HepG2 (cell line): Measurements from ENCODE around the gene UGGT1. TPM values are rescaled to one million over a fixed set of nuclear protein-coding genes. Genes with fewer than 3 reads are reported as not detected.

Source experiments
- ATAC-seq: fragments of 200-7000 bp; cut with Tn5 transposase; 3 replicates; pipeline ENCODE4 v1.9.1; 2020; ENCODE audit warnings: mild to moderate bottlenecking, moderate library complexity
- BruUV-seq: library from RNA; stranded (reverse); fragments of 400-500 nt; replicated peaks from 2 replicates; lab custom pipeline; 2021; lab: Mats Ljungman, UMichigan
- CTCF ChIA-PET: fragments of 300-600 bp; formaldehyde crosslinking; extraction: SDS; loops from one replicate; lab custom pipeline; 2021; ENCODE audit warnings: low total read pairs, inconsistent platforms, low intra/inter-chr PET ratio; lab: Yijun Ruan, JAX
- POLR2A ChIA-PET: fragments of 350-600 bp; sonication (Branson Sonifier 250); formaldehyde crosslinking; loops from one replicate; lab custom pipeline; 2020; ENCODE audit warnings: antibody characterized with exemption, inconsistent platforms; lab: Yijun Ruan, JAX
- DNase-seq: peaks from one replicate; pipeline ENCODE4 v3.0.0-alpha.2; 2015; ENCODE audit warnings: low spot score
- FAIRE-seq: peaks from 3 replicates; lab custom pipeline; 2011; peaks lifted over from hg19 to GRCh38; lab: Jason Lieb, UNC
- H2AFZ ChIP-seq: one replicate; pipeline ENCODE4 v1.6.1; 2011; ENCODE audit warnings: low read length, inconsistent platforms
- H3K27ac ChIP-seq: fragments of 300-600 bp; 3 replicates; pipeline ENCODE4 v1.8.0; 2011; ENCODE audit warnings: mixed run types, mild to moderate bottlenecking, mixed read lengths, low read length, inconsistent platforms; ENCODE audit not compliant: insufficient read depth; ENCODE audit errors: extremely low read length
- H3K27me3 ChIP-seq, 2 experiments: fragments of 200-600 bp in 1 of 2; 2 replicates in 1 of 2; 3 replicates in 1 of 2; pipeline versions ENCODE4 v1.6.0 to v1.8.0; 2011; ENCODE audit warnings: low read length in 2 of 2, mild to moderate bottlenecking in 2 of 2, moderate library complexity in 2 of 2, inconsistent platforms in 1 of 2; ENCODE audit not compliant: insufficient read depth in 2 of 2, control insufficient read depth in 1 of 2
- H3K36me3 ChIP-seq, 2 experiments: fragments of 200-600 bp in 1 of 2; replicated peaks in 1 of 2; 2 replicates in 1 of 2; 3 replicates in 1 of 2; pipeline versions ENCODE4 v1.5.1 to v1.8.0; 2011; ENCODE audit warnings: low read length in 2 of 2, inconsistent platforms in 1 of 2; ENCODE audit not compliant: insufficient read depth in 2 of 2, control insufficient read depth in 1 of 2
- H3K4me1 ChIP-seq: 2 replicates; pipeline ENCODE4 v1.5.1; 2012; ENCODE audit warnings: low read length, inconsistent platforms; ENCODE audit not compliant: insufficient read depth
- H3K4me2 ChIP-seq: 2 replicates; pipeline ENCODE4 v1.6.0; 2011; ENCODE audit warnings: low read depth, low read length, inconsistent platforms
- H3K4me3 ChIP-seq, 3 experiments: fragments of 200-600 bp in 1 of 3; sonication (generic), shearing (Covaris generic) in 1 of 3; replicated peaks in 1 of 3; 2 replicates each; pipeline ENCODE4 v1.5.1; 2011 to 2016; ENCODE audit warnings: low read length in 3 of 3, inconsistent platforms in 2 of 3, low read depth in 2 of 3, mild to moderate bottlenecking in 2 of 3, control low read depth in 1 of 3, mixed read lengths in 1 of 3; ENCODE audit not compliant: insufficient read depth in 1 of 3
- H3K79me2 ChIP-seq: one replicate; pipeline ENCODE4 v1.6.1; 2011; ENCODE audit warnings: low read length, inconsistent platforms; ENCODE audit not compliant: insufficient read depth
- H3K9ac ChIP-seq: 2 replicates; pipeline ENCODE4 v1.6.0; 2011; ENCODE audit warnings: mild to moderate bottlenecking, low read depth, low read length, inconsistent platforms; ENCODE audit not compliant: insufficient read depth
- H3K9me3 ChIP-seq: 2 replicates; pipeline ENCODE4 v1.5.1; 2012; ENCODE audit warnings: mild to moderate bottlenecking, low read length
- H4K20me1 ChIP-seq: 2 replicates; pipeline ENCODE4 v1.6.0; 2011; ENCODE audit warnings: inconsistent platforms, mild to moderate bottlenecking, low read length, moderate library complexity; ENCODE audit not compliant: insufficient read depth
- CBX5 ChIP-seq: sonication (generic); formaldehyde crosslinking; IDR thresholded peaks from 2 replicates; pipeline ENCODE4 v1.4.0; 2020; ENCODE audit warnings: missing genetic modification reagents, borderline replicate concordance
- GZF1 ChIP-seq: sonication (generic); formaldehyde crosslinking; IDR thresholded peaks from 2 replicates; pipeline ENCODE4 v1.5.1; 2020; ENCODE audit warnings: mild to moderate bottlenecking, missing genetic modification reagents
- ZBTB20 ChIP-seq: sonication (generic); formaldehyde crosslinking; IDR thresholded peaks from 2 replicates; pipeline ENCODE4 v1.8.1; 2023; ENCODE audit warnings: missing genetic modification reagents, low read depth, mild to moderate bottlenecking, borderline replicate concordance
- ZBTB8A ChIP-seq: sonication (generic); formaldehyde crosslinking; IDR thresholded peaks from 2 replicates; pipeline ENCODE4 v1.4.0; 2020; ENCODE audit warnings: mild to moderate bottlenecking, low read depth, missing genetic modification reagents, borderline replicate concordance
- ZC3H4 ChIP-seq: sonication (generic); formaldehyde crosslinking; IDR thresholded peaks from 2 replicates; pipeline ENCODE4 v1.4.0; 2020; ENCODE audit warnings: missing genetic modification reagents, borderline replicate concordance
- ZNF644 ChIP-seq: IDR thresholded peaks from 2 replicates; pipeline ENCODE4 v1.6.1; 2016; ENCODE audit warnings: low read depth
- WGBS: methylation state at CpG from one replicate; pipeline ENCODE4 v1.1.6; 2017; ENCODE audit warnings: low lambda C conversion rate; 5-methylcytosine and 5-hydroxymethylcytosine counted together
- in situ Hi-C: cut with HindIII; loops from 2 replicates; pipeline ENCODE4 v1.10.0; 2017; ENCODE audit warnings: low pct_unique_long_range_greater_than_20kb; ENCODE audit not compliant: extremely low pct_ligation_motif_present
- intact Hi-C: fragments of 100-400 bp; cut with micrococcal nuclease; formaldehyde crosslinking; loops from one replicate; pipeline ENCODE4 v1.10.0; 2022; ENCODE audit not compliant: unreplicated experiment
- polyA plus RNA-seq, 8 experiments: library from polyadenylated mRNA; depleted of rRNA in 3 of 8; stranded (reverse) in 7 of 8; unstranded in 1 of 8; fragments of >200 nt; fragmentation: Illumina TruSeq in 4 of 8; extraction: Trizol in 4 of 8; gene quantifications; 2 replicates each; pipeline versions ENCODE4 v1.2.1 to v1.2.3, GENCODE V29; 2011 to 2016; ENCODE audit warnings: low read depth in 4 of 8, missing spikeins in 1 of 8, mixed read lengths in 1 of 8; ENCODE audit not compliant: insufficient read depth in 1 of 8
- total RNA-seq, 5 experiments: library from RNA; depleted of rRNA; stranded (reverse); fragments of >200 nt; fragmentation: Illumina TruSeq; extraction: Trizol; gene quantifications; 2 replicates each; pipeline ENCODE4 v1.2.3, GENCODE V29; 2016; ENCODE audit warnings: low read depth in 1 of 5
- TF ChIP-seq, protein P1 (sequence below): sonication (generic); formaldehyde crosslinking; IDR thresholded peaks from 2 replicates; pipeline ENCODE4 v1.5.1; 2020; ENCODE audit warnings: missing genetic modification reagents, mild to moderate bottlenecking, borderline replicate concordance

The UGGT1 gene
- total and polyA plus RNA-seq, 2 of the 13 experiments (the other 11 are each of a cell fraction or from before 2014, with no cell fraction given), result 35.8 to 83.2 TPM

DNA sequence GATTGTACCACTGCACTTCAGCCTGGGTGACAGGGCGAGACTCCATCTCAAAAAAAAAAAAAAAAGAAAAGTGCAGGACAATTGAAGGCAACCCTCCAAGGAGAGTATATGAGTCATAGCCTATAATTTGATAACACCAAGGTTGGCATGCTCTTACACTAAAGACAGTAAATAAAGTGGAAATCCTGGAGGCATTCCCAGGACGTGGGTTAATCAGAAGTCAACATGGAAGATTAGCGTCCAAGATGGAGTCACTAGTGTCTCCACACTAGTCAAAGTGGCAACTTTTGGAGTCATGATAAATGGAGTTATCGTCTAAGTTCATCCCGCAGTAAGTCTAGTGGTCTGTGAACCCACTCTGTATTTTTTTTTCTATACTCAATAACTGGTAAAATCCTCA lies 21.2 kb upstream of the UGGT1 start:
- Histone ChIP-seq H3K79me2 (no peaks in the 10 kb centered on the region), H3K9ac (no peak overlapping the region), H3K4me1 (peaks cover 15% of the 10 kb centered on the region), H4K20me1 (no peaks in the 10 kb centered on the region), H3K4me3 (no peak overlapping the region), H3K27me3 (no peaks in the 10 kb centered on the region), H3K9me3 (no peaks in the 10 kb centered on the region), H3K36me3 (no peaks in the 10 kb centered on the region), H3K4me2 (no peak overlapping the region), H3K27ac (no peak overlapping the region), H2AFZ (no peak overlapping the region)
- no peak for TF ChIP-seq ZNF644 (CRISPR knock-in tag)
- in situ Hi-C loops, result loop anchor here (25.0 kb wide), 2 partner anchors 568 to 668 kb away; no protein-coding TSS in a partner anchor
- DNase-seq, result no peak
- CTCF ChIA-PET, result no interaction called here
- POLR2A ChIA-PET, result no interaction called here
- ATAC-seq, result no peak
- intact Hi-C loops, result no loop called here
- no peak for FAIRE-seq
- WGBS, result 70% methylated on average over 5 of the region's 5 CpGs
- no TSS peak for BruUV-seq

DNA sequence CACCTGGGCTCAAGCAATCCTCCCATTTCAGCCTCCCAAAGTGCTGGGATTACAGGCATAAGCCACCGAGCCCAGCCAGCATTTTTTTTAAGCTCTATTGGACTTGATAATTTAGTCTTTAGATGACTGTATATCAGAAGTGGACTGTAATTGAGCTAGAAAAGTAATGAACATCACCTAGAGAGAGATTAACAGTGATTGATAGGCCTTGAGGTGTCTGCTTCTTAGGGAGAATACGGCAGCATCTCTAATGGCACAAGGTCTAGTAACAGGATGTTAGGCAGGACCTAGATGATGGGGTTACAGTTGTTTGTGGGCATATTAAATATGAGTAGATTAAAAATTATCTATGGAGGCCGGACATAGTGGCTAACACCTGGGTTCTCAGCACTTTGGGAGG lies 17.7 kb upstream of the UGGT1 start:
- in situ Hi-C loops, result loop anchor here (25.0 kb wide), 2 partner anchors 564 to 664 kb away; no protein-coding TSS in a partner anchor
- WGBS, result 24% methylated on average over 3 of the region's 3 CpGs
- FAIRE-seq (no peak), DNase-seq (no peak), ATAC-seq (no peak)
- Histone ChIP-seq H3K4me2 (no peak overlapping the region), H3K9me3 (no peaks in the 10 kb centered on the region), H3K27me3 (no peaks in the 10 kb centered on the region), H3K4me3 (no peak overlapping the region), H3K79me2 (no peaks in the 10 kb centered on the region), H2AFZ (no peak overlapping the region), H3K4me1 (peaks cover 8% of the 10 kb centered on the region), H3K36me3 (no peaks in the 10 kb centered on the region), H4K20me1 (no peaks in the 10 kb centered on the region), H3K9ac (no peak overlapping the region), H3K27ac (no peak overlapping the region)
- intact Hi-C loops, result no loop called here
- TF ChIP-seq, protein P1, sequence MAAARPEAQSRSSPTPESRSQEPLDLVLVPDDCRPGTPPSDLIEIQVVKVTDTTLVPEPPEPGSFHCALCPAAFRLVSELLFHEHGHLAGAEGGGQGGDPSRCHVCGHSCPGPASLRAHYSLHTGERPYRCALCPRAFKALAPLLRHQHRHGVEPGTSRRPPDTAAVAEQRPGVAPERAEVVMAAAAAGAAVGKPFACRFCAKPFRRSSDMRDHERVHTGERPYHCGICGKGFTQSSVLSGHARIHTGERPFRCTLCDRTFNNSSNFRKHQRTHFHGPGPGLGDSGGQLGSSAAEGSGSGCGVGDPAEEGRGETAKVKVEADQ (CRISPR knock-in tag), result no peak
- no peak for TF ChIP-seq ZC3H4
- no peak for TF ChIP-seq ZBTB8A
- peak; percentile 97 for TF ChIP-seq GZF1 (CRISPR knock-in tag)
- no peak for TF ChIP-seq CBX5 (CRISPR knock-in tag)
- no peak for TF ChIP-seq ZBTB20 (CRISPR knock-in tag)
- ChIA-PET CTCF (no interaction called here), POLR2A (no interaction called here)
- BruUV-seq, result no TSS peak
